Calu3 (cell line): Measurements from ENCODE around the gene PLEK2. TPM values are rescaled to one million over a fixed set of nuclear protein-coding genes. Genes with fewer than 3 reads are reported as not detected.
"Not testable (repeated sequence)": the region's sequence is repeated elsewhere in the genome, so short reads cannot be mapped to it uniquely, and the experiment has no call there.

Experiments used
- BruUV-seq: library from RNA; stranded (reverse); fragments of 400-500 nt; replicated peaks from 2 replicates; lab custom pipeline; 2021; lab: Mats Ljungman, UMichigan
- CTCF ChIA-PET: fragments of 300-600 bp; sonication (Branson Sonifier 250); formaldehyde crosslinking; loops from one replicate; lab custom pipeline; 2022; ENCODE audit warnings: antibody characterized with exemption; lab: Charles Lee
- DNase-seq: peaks from one replicate; pipeline ENCODE4 v3.0.0; 2022
- H3K27ac Mint-ChIP-seq: one replicate; pipeline ENCODE4 v1.8.0; 2022; ENCODE audit warnings: mixed read lengths; ENCODE audit not compliant: unreplicated experiment
- H3K27me3 Mint-ChIP-seq: one replicate; pipeline ENCODE4 v1.8.0; 2022; ENCODE audit warnings: mixed read lengths; ENCODE audit not compliant: unreplicated experiment
- H3K36me3 Mint-ChIP-seq: one replicate; pipeline ENCODE4 v1.8.0; 2022; ENCODE audit warnings: mild to moderate bottlenecking, moderate library complexity, mixed read lengths; ENCODE audit not compliant: insufficient read depth, unreplicated experiment
- H3K4me1 Mint-ChIP-seq: one replicate; pipeline ENCODE4 v1.8.0; 2022; ENCODE audit warnings: mild to moderate bottlenecking, low read depth, mixed read lengths; ENCODE audit not compliant: unreplicated experiment
- H3K4me3 Mint-ChIP-seq: one replicate; pipeline ENCODE4 v1.8.0; 2022; ENCODE audit warnings: mild to moderate bottlenecking, low read depth, moderate library complexity, mixed read lengths; ENCODE audit not compliant: unreplicated experiment
- H3K9me3 Mint-ChIP-seq: one replicate; pipeline ENCODE4 v1.8.0; 2022; ENCODE audit warnings: low read depth, mixed read lengths; ENCODE audit not compliant: unreplicated experiment
- intact Hi-C: fragments of 100-400 bp; cut with micrococcal nuclease; formaldehyde crosslinking; loops from one replicate; pipeline ENCODE4 v1.10.0; 2022; ENCODE audit not compliant: unreplicated experiment
- total RNA-seq: library from RNA; stranded (reverse); gene quantifications from 2 replicates; pipeline ENCODE4 v1.2.3, GENCODE V29; 2022
- TF ChIP-seq, protein P1 (sequence below): fragments of 200-600 bp; IDR thresholded peaks from one replicate; pipeline ENCODE4 v1.8.0; 2022; ENCODE audit warnings: antibody characterized with exemption; ENCODE audit not compliant: unreplicated experiment

Gene PLEK2
- total RNA-seq, 1 experiment from 2014 or later = 39.5 TPM

DNA sequence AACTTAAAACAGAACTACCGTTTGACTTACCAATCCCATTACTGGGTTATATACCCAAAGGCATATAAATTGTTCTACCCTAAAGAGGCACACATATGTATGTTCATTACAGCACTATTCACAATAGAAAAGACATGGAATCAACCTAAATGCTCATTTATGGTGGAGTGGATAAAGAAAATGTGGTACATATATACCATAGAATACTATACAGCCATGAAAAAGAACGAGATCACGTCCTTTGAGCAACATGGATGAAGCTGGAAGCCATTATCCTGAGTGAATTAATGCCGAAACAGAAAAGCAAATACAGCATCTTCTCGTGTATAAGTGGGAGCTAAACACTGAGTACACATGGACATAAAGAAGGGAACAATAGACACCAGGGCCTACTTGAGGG is 44.8 kb upstream of the PLEK2 start:
- intact Hi-C loops = no loop called here
- no peaks in the 10 kb centered on the region for H3K36me3 Mint-ChIP-seq
- H3K4me1 Mint-ChIP-seq = no peaks in the 10 kb centered on the region
- no peak for DNase-seq
- no peak overlapping the region for H3K4me3 Mint-ChIP-seq
- TF ChIP-seq, protein P1, sequence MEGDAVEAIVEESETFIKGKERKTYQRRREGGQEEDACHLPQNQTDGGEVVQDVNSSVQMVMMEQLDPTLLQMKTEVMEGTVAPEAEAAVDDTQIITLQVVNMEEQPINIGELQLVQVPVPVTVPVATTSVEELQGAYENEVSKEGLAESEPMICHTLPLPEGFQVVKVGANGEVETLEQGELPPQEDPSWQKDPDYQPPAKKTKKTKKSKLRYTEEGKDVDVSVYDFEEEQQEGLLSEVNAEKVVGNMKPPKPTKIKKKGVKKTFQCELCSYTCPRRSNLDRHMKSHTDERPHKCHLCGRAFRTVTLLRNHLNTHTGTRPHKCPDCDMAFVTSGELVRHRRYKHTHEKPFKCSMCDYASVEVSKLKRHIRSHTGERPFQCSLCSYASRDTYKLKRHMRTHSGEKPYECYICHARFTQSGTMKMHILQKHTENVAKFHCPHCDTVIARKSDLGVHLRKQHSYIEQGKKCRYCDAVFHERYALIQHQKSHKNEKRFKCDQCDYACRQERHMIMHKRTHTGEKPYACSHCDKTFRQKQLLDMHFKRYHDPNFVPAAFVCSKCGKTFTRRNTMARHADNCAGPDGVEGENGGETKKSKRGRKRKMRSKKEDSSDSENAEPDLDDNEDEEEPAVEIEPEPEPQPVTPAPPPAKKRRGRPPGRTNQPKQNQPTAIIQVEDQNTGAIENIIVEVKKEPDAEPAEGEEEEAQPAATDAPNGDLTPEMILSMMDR = no peak
- H3K27me3 Mint-ChIP-seq = peaks cover 36% of the 10 kb centered on the region
- no peaks in the 10 kb centered on the region for H3K9me3 Mint-ChIP-seq
- no peak overlapping the region for H3K27ac Mint-ChIP-seq
- BruUV-seq = no TSS peak
- CTCF ChIA-PET = no interaction called here

DNA sequence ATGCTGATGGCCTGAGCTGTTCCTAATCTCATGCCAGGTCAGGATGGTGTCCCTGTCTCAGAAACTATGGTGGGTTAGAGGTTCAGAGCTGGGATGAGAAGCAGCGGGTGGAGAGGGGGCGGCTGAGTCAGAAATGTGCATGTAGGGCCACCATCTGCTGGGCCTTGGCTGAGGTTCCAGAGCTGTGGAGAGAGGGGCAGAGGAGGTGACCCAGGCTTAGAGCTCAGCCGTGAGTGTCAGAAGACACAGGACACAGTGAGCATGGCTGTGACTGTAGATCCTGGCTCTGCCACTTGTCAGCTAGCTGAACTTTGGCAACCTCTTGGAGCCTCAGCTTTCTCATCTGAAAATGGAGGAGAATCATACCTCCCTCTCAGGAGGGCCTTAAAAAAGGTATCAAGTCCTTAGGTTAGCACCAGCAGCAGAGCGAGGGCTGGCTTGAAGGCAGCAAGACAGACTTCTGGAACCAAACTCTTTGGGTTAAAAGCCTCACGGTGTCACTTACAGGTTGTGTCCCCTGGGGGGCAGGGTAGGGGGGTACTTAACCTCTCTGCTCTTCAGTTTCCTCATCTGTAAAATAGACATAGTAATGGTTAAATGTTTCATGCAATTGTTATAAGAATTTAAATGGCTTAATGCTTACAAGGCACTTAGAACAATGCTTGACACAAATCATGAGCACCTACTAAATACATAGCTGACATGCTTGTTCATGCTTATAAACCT is 41.8 kb upstream of the PLEK2 start:
- intact Hi-C loops = no loop called here
- H3K9me3 Mint-ChIP-seq = peaks cover 5% of the 10 kb centered on the region
- no peak for DNase-seq
- H3K4me1 Mint-ChIP-seq = no peaks in the 10 kb centered on the region
- BruUV-seq = no TSS peak
- H3K4me3 Mint-ChIP-seq = no peak overlapping the region
- H3K27me3 Mint-ChIP-seq = peaks cover 44% of the 10 kb centered on the region
- H3K27ac Mint-ChIP-seq = no peak overlapping the region
- H3K36me3 Mint-ChIP-seq = no peaks in the 10 kb centered on the region
- CTCF ChIA-PET = no interaction called here
- TF ChIP-seq, protein P1 = no peak

DNA sequence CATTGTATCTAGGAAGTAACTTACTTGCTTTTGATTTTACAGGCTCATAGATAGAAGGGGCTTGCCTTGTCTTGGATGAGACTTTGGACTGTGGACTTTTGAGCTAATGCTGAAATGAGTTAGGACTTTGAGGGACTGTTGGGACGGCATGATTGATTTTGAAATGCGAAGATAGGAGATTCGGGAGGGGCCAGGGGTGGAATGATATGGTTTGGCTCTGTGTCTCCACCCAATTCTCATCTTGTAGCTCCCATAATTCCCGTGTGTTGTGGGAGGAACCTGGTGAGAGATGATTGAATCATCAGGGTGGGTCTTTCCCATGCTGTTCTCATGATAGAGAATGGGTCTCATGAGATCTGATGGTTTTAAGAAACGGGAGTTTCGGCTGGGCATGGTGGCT is 39.7 kb upstream of the PLEK2 start:
- CTCF ChIA-PET = interaction anchor here (0.7 kb wide), 1 partner anchor 265 kb away, joined by 3 read pairs; no protein-coding TSS in a partner anchor
- H3K27ac Mint-ChIP-seq, H3K4me1 Mint-ChIP-seq: not testable (repeated sequence)

DNA sequence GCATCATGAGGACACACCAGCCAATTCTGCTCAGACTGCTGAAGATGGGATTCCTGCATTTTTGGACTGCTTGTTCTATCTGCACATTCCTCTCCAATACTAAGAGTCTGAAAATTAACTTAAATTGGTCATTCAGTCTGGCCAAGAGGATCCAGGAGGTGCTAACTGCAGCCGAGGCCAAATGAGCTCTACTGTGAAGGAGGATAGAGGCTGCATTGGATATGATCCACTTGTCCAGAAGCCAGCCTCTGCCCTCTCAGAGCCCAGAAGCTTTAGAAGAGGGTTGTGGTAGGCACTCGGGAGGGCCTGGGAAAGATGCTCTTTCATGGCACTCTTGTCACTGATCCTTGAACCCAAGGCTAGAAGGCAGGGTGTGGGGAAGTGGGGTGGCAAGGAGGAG is 37.1 kb upstream of the PLEK2 start:
- Mint-ChIP-seq H3K4me3 (no peak overlapping the region), H3K27me3 (peaks cover 18% of the 10 kb centered on the region), H3K9me3 (peaks cover 5% of the 10 kb centered on the region), H3K4me1 (peaks cover 4% of the 10 kb centered on the region), H3K36me3 (no peaks in the 10 kb centered on the region), H3K27ac (no peak overlapping the region)
- BruUV-seq = no TSS peak
- intact Hi-C loops = no loop called here
- DNase-seq = no peak
- CTCF ChIA-PET = no interaction called here
- TF ChIP-seq, protein P1 = no peak

More for the DNA sequence above, 39.7 kb upstream of the PLEK2 start:
- H3K4me3 Mint-ChIP-seq, intact Hi-C loops, H3K36me3 Mint-ChIP-seq, DNase-seq, H3K9me3 Mint-ChIP-seq, BruUV-seq: not testable (repeated sequence)
- peaks cover 33% of the 10 kb centered on the region for H3K27me3 Mint-ChIP-seq

DNA sequence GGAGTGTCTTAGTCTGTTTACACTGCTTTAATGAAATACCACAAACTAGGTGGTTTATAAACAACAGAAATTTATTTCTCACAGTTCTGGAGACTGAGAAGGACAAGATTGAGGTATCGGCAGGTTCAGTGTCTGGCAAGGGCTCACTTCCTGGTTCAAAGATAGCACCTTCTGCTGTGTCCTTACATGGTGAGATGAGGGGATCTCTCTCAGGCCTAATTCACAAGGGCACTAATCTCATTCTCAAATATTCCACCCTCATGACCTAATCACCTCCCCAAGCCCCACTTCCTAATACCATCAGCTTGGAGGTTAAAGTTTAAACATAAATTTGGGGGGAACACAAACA is 35.0 kb upstream of the PLEK2 start:
- H3K9me3 Mint-ChIP-seq = peaks cover 5% of the 10 kb centered on the region
- H3K27me3 Mint-ChIP-seq = peaks cover 11% of the 10 kb centered on the region
- CTCF ChIA-PET = no interaction called here
- TF ChIP-seq, protein P1 = no peak
- no peaks in the 10 kb centered on the region for H3K36me3 Mint-ChIP-seq
- intact Hi-C loops = no loop called here
- no peak for DNase-seq
- no peak overlapping the region for H3K4me3 Mint-ChIP-seq
- peaks cover 22% of the 10 kb centered on the region for H3K4me1 Mint-ChIP-seq
- no TSS peak for BruUV-seq
- H3K27ac Mint-ChIP-seq = no peak overlapping the region
